ENCODE measurements around the gene COP1. TPM values are rescaled to one million over a fixed set of nuclear protein-coding genes. Genes with fewer than 3 reads are reported as not detected.

The COP1 gene
- total RNA-seq, 6 experiments from 2014 or later: 27.8 to 33.0 (median 30.1) TPM

DNA sequence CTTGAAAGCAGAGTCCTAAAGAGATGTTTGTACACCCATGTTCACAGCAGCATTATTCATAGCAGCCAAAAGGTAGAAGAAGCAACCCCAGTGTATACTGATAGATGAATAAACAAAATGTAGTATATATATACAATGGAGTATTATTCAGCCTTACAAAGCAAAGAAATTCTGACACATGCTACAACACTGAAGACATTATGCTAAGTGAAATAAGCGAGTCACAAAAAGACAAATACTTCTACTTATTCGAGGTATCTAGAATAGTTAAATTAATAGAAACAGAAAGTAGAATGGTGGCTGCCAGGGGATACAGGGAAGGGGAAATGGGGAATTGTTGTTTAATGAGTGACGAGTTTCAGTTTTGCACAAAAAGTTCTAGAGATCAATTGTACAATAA, 23.5 kb downstream of the COP1 start:
- TF ChIP-seq, protein P1, sequence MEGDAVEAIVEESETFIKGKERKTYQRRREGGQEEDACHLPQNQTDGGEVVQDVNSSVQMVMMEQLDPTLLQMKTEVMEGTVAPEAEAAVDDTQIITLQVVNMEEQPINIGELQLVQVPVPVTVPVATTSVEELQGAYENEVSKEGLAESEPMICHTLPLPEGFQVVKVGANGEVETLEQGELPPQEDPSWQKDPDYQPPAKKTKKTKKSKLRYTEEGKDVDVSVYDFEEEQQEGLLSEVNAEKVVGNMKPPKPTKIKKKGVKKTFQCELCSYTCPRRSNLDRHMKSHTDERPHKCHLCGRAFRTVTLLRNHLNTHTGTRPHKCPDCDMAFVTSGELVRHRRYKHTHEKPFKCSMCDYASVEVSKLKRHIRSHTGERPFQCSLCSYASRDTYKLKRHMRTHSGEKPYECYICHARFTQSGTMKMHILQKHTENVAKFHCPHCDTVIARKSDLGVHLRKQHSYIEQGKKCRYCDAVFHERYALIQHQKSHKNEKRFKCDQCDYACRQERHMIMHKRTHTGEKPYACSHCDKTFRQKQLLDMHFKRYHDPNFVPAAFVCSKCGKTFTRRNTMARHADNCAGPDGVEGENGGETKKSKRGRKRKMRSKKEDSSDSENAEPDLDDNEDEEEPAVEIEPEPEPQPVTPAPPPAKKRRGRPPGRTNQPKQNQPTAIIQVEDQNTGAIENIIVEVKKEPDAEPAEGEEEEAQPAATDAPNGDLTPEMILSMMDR (IDR thresholded peaks at IDR 0.05): no peak
- no peaks in the 10 kb centered on the region for H3K9me3 Mint-ChIP-seq
- DNase-seq: no peak
- H3K4me1 Mint-ChIP-seq (ENCODE audit: low read depth): peaks cover 14% of the 10 kb centered on the region
- peaks cover 7% of the 10 kb centered on the region; the same call in 1 of the 2 replicates for H3K36me3 Mint-ChIP-seq (ENCODE audit: low read depth)
- no peak overlapping the region for H3K27ac Mint-ChIP-seq
- H3K4me3 Mint-ChIP-seq: no peak overlapping the region
- no peaks in the 10 kb centered on the region for H3K27me3 Mint-ChIP-seq (ENCODE audit: insufficient read depth)

DNA sequence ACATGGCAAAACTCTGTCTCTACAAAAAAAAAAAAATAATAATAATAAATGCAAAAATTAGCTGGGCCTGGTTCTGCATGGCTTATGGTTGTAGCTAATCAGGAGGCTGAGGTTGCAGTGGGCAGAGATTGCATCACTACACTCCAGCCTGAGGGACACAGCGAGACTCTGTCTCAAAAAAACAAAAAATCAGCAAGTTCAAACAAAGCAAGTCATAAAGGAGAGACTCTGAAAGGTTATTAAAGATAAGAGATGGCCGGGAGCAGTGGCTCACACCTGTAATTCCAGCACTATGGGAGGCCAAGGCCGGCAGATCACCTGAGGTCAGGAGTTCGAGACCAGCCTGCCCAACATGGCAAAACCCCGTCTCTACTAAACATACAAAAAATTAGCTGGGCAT, 28.8 kb downstream of the COP1 start:
- Mint-ChIP-seq H3K4me1 (ENCODE audit: low read depth) (peaks cover 19% of the 10 kb centered on the region), H3K27me3 (ENCODE audit: insufficient read depth) (no peaks in the 10 kb centered on the region), H3K4me3 (no peak overlapping the region), H3K9me3 (no peaks in the 10 kb centered on the region), H3K27ac (no peak overlapping the region), H3K36me3 (ENCODE audit: low read depth) (peaks cover 7% of the 10 kb centered on the region; the same call in 1 of the 2 replicates)
- DNase-seq: no peak
- TF ChIP-seq, protein P1 (IDR thresholded peaks at IDR 0.05): no peak

DNA sequence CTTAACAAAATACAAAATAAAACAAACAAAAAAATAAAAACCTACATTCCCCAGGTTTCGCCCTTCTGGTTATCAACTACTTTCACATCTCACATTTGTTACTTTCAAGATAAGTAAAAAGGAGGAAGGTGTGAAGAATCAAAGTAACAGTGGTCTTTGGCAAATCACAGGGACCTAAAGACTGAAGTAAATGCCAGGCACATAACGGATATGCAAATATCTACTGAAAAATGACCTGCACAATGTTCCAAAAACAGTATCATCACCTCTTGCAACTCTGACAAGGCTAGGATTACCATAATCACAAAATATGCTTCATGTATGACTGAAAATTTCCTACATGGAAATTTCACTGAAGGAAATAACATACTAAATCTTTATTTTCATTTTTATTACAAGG, 29.3 kb downstream of the COP1 start:
- Mint-ChIP-seq H3K27me3 (ENCODE audit: insufficient read depth) (no peaks in the 10 kb centered on the region), H3K27ac (no peak overlapping the region), H3K4me1 (ENCODE audit: low read depth) (peaks cover 17% of the 10 kb centered on the region), H3K36me3 (ENCODE audit: low read depth) (peaks cover 7% of the 10 kb centered on the region; the same call in 1 of the 2 replicates), H3K4me3 (no peak overlapping the region), H3K9me3 (no peaks in the 10 kb centered on the region)
- TF ChIP-seq, protein P1 (IDR thresholded peaks at IDR 0.05): no peak
- DNase-seq: no peak

DNA sequence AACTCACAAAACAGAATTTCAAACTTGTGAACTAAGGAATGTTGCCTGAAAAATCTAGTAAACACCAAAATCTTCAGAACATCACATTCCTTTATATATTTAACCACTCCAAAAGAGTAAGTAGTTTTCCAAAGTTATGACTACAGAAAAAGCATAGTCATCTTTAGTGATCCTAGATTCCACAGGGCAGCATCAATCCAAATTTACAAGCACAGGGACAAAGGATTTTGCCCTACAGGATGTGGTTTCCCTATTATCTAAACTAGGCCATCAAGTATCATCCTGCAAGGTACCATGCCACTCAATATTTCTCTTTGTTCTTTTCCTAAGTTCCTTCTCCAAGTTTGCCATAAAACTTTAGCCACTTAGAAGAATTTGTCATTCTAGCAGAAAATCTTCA, 33.0 kb downstream of the COP1 start:
- H3K27me3 Mint-ChIP-seq (ENCODE audit: insufficient read depth): no peaks in the 10 kb centered on the region
- peaks cover 17% of the 10 kb centered on the region for H3K4me1 Mint-ChIP-seq (ENCODE audit: low read depth)
- DNase-seq: peak; percentile 42
- H3K27ac Mint-ChIP-seq: peak overlapping the region; percentile 84
- no peaks in the 10 kb centered on the region for H3K9me3 Mint-ChIP-seq
- peak overlapping the region; percentile 19; the same call in 1 of the 2 replicates for H3K4me3 Mint-ChIP-seq
- H3K36me3 Mint-ChIP-seq (ENCODE audit: low read depth): peaks cover 25% of the 10 kb centered on the region
- TF ChIP-seq, protein P1 (IDR thresholded peaks at IDR 0.05): no peak

DNA sequence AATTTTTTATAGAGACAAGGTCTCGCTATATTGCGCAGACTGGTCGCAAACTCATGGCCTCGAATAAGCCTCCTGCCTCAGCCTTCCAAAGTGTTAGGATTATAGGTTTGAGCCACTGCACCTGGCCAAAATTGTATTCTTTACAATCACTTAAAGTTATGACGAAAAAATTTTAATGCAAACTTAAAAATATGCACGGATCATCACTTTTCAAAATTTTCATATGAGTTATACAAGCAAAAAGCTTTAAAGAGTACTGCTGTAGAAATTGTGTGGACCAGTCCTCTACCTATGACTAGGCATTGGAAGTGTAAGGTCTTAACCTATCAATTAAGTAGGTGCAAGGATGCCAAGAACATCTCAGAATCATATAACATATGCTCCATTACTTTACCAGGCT, 34.9 kb downstream of the COP1 start:
- peaks cover 17% of the 10 kb centered on the region for H3K4me1 Mint-ChIP-seq (ENCODE audit: low read depth)
- no peaks in the 10 kb centered on the region for H3K27me3 Mint-ChIP-seq (ENCODE audit: insufficient read depth)
- no peaks in the 10 kb centered on the region for H3K9me3 Mint-ChIP-seq
- TF ChIP-seq, protein P1 (IDR thresholded peaks at IDR 0.05): no peak
- H3K4me3 Mint-ChIP-seq: no peak overlapping the region
- no peak overlapping the region for H3K27ac Mint-ChIP-seq
- no peak for DNase-seq
- peaks cover 25% of the 10 kb centered on the region for H3K36me3 Mint-ChIP-seq (ENCODE audit: low read depth)

DNA sequence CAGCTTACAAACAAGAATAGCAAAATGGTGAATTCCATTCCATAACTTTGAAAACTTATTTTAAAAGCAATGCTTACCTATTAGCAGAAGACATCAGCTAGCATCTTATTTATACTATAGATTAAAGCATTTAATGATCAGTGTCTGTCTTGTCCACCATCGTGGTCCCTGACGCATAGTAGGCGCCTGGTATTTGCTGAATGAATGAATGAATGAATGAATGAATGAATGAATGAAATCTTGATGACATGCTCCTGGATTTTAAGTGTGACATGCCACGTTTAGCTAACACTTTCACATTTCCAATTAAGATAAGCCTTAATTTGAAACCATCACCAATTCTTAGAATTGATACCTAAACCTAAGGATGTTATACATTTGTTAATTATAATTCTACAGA, 39.9 kb downstream of the COP1 start:
- no peak for DNase-seq
- Mint-ChIP-seq H3K27me3 (ENCODE audit: insufficient read depth) (no peaks in the 10 kb centered on the region), H3K4me1 (ENCODE audit: low read depth) (no peaks in the 10 kb centered on the region), H3K4me3 (no peak overlapping the region), H3K36me3 (ENCODE audit: low read depth) (peaks cover 43% of the 10 kb centered on the region), H3K27ac (no peak overlapping the region), H3K9me3 (no peaks in the 10 kb centered on the region)
- TF ChIP-seq, protein P1 (IDR thresholded peaks at IDR 0.05): no peak

All from HFFc6 (cell line).